ENCODE measurements around the gene C18orf54.

- TF ChIP-seq CTCF (IDR thresholded peaks at IDR 0.05), result no peak
- no peak for TF ChIP-seq EZH2 (IDR thresholded peaks at IDR 0.05)
These were observed 2.7 kb downstream of the C18orf54 start for GRCh38 chr18:54360406-54360805.

All from neural progenitor cell (in vitro differentiated cells).